NK-92 (cell line): ENCODE results near the gene SAMD8.
"Not testable (repeated sequence)": the region's sequence is repeated elsewhere in the genome, so short reads cannot be mapped to it uniquely, and the experiment has no call there.

Source experiments
- DNase-seq: peaks from one replicate; lab custom pipeline; 2025; ENCODE audit not compliant: unreplicated experiment; lab: John Stamatoyannopoulos, UW

Gene SAMD8

GRCh38 chr10:75191821-75192568 is 80.5 kb downstream of the SAMD8 start:
- DNase-seq: no peak

GRCh38 chr10:75194625-75195024 is 83.2 kb downstream of the SAMD8 start:
- not testable (repeated sequence) for DNase-seq

GRCh38 chr10:75195035-75195763 is 83.7 kb downstream of the SAMD8 start:
- no peak for DNase-seq

DNA sequence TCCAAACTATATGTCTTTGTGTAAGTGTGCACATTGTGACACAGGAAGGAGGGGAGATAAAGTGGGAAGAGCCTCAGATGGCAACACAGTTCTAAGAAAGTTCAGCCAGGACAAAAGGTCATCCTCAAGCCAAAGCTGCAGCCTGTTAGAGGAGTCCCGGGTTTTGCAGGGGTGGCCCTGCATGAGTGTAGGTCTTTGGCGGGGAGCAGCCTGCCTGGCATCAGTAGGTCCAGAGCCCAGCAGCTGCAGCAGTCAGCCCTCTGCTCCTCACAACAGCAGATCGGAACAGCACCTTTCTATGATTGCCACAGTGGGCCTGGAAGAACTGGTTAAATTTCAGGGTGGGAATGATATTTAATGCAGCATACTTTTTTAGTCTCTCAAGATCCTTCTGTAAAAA is 85.6 kb downstream of the SAMD8 start:
- DNase-seq: no peak

DNA sequence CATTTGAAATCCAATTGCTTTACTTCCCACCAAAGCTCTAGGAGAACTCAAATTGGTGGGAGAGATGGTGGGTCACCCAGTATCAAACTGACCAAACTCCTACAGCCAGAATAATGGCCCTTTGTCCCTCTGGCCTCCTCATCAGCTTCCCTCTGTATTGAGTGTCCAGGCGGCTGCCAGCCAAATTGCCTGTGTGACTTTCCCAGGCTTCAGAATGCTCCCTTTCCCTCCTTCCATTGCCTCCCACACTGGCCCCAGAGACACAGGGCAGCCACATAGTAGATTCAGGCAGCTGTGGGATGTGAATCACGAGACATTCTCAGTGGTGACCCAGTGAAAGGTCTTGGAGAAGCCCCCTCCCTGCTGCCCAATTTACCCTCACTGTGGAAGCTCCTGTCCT is 86.5 kb downstream of the SAMD8 start:
- DNase-seq: no peak

- DNase-seq: not testable (repeated sequence)
Observed at GRCh38 chr10:75199949-75200348, 88.5 kb downstream of the SAMD8 start.

DNA sequence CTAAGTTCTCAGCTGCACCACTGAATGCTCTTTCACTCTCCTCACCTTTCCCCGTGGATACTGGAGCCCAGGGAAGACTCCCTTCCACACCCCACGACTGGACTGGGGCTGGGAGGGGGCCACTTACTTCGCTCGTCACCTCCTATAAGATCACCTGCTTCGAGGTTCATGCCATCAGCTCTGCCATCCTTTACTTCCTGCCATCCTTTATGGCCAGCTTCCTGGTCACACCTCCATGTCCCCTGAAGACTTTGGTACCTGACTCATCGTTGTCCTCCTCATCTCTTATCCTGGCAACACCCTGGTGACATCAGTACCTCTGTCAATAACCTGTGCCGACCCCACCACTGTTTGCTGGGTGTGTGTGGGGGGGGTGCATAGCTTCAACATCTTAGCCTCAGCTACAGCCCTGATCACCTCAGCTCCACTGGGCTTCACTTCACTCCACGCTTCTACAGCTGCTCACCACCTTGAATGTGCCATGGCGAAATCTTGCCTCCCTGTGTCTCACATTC is 90.4 kb downstream of the SAMD8 start:
- no peak for DNase-seq

- no peak for DNase-seq
Observed at GRCh38 chr10:75202321-75203045, 91.0 kb downstream of the SAMD8 start.

DNA sequence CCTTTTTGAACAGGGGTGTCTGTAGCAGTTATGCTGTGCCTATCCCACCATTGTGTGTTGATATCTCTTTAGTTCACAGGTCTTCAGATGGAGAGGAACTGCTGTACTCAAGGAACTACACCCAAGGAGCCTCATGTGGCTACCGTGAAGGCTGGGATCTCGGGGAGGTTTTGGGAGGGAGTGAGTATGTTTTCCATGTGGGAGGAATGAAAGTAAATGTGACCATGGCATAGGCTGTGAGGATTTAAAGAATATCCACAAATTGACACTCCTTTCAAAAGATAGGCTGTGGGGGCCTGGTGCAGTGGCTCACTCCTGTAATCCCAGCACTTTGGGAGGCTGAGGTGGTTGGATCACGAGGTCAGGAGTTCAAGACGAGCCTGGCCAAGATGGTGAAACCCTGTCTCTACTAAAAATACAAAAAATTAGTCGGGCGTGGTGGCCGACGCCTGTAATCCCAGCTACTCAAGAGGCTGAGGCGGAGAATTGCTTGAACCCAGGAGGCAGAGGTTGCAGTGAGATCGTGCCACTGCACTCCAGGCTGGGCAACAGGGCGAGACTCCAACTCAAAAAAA is 91.7 kb downstream of the SAMD8 start:
- DNase-seq: not testable (repeated sequence)

- no peak for DNase-seq
Observed at GRCh38 chr10:75203724-75204123, 92.3 kb downstream of the SAMD8 start.

DNA sequence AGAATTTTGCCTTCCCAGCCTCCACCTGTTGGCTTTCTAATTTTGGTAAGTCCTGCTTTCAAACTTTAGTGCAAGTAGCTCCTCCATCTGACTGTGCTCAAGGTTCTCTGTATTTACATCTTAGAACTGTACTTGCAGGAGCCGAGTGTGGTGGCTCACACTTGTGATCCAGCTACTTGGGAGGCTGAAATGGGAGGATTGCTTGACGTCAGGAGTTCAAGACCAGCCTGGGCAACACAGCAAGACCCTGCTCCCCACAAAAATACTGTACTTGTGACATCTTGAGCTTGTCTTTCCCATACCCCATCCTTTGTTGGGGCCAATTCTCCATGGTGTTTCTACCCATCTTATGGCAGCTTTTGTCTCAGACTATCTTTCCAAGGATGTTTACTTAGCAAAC is 94.5 kb downstream of the SAMD8 start:
- DNase-seq: no peak

GRCh38 chr10:75206638-75207037 is 95.2 kb downstream of the SAMD8 start:
- not testable (repeated sequence) for DNase-seq

DNA sequence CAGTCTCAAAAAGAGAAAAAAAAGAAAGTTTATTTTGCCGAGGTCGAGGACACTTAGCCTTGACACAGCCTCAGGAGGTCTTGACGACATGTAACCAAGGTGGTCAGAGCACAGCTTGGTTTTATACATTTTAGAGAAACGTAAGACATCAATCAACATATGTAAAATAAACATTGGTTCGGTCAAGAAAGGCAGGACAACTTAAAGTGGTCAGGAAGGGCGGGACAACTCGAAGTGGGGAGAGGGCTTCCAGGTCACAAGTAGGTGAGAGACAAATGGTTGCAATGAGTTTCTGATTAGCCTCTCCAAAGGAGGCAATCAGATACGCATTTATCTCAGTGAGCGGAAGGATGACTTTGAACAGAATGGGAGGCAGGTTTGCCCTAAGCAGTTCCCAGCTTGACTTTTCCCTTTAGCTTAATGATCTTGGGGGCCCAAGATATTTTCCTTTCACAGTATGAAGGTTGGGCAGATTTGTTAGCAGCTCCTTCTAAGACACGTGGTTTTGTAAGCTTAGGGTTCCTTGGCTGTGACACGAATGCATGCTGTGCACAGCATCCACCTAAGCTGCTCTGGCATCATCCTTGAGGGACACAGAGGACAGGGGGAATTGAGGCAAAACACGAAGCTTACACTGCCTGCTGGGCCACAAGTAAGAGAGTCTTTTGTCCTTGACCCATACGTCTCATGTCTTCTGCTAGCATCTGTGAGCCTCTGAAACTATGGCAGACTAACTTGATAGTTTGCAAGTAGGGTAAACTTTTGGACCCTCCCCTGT is 95.8 kb downstream of the SAMD8 start:
- DNase-seq: no peak

DNA sequence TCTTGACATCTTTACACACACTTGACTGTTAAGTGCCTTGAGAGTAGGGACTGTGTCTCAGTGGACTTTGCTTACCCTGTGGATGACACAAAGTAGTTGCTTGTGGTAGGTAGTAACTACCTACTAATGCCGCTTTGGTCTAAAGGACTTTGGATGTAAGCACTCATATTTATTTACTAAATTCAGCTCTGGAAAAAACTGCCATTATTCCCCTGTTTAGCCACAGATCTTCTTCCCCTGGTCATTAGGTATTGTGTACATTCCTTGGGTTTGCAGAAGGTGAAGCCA is 96.3 kb downstream of the SAMD8 start:
- DNase-seq: no peak

DNA sequence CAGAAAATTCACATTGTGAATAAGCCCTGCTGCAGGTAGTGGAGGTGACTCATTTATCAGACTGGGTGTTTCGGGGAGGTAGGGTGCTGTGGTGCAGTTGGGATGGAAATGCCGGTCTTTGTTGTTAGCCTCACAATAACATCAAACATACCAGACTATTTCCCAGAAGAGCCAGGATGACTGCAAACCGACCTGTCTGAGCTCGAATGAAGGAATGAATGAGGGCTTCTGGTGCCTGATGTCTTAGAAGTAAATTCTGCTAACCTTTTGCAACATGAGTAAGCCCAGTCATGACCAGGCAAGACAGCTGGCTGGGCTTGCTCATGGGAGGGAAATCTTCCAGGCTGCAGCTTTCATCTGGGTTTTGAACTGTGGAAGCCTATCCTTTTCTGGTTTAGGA is 96.7 kb downstream of the SAMD8 start:
- no peak for DNase-seq

- DNase-seq: no peak
Observed at GRCh38 chr10:75209086-75209920, 97.8 kb downstream of the SAMD8 start.

DNA sequence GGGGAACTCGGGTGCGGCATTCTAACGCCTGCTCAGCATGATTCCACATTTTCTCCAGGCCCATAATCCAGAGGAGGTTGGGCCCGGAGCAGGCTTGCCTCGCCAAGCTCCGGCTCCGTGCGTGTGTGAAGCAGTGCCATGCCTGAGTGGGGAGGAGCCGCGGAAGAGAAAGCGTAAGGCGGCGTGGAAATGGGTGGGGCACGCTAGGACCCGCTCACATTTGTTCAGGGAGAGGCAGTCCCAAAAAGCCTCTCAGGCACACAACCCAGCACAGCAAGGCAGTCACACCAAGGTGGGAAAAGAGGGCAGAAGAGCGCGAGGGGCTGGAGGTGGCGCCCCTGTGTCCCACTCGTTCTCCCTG is 98.4 kb downstream of the SAMD8 start:
- no peak for DNase-seq

DNA sequence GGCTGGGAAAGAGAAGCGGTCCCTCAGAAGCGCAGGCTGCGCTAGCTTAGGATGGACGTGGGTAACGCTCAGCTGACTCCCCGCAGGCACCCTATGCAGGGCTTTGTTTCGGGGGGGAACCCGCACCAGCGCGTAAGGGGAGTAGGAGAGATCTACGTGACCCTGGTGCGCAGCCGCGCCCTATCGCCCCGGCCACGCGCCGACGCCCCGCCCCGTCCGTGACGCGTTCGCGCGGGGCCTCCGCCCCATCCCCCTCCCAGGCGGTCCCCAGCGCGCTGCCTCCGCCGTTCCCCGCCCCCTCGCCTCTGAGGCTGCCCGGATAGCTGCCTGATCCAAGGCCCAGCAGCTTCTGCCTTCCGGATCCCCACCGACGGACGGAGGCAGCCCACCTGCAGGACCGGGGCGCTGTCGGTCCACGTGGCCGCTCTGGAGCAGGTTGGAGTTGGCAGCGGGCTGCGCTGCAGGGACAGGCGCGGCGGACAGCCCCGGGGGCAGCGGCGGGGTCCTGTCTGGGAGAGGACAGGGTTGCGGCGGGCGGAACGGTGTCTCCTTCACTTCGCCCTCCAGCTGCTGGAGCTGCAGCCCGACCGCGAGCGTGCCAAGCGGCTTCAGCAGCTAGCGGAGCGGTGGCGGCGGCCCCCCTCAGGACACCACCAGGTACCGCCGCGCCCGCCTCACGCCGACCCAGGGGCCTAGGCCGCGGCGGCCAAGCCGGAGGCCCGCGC is 99.0 kb downstream of the SAMD8 start, which contains the start of gene VDAC2:
VDAC2 (plus strand) TSS at position 515 of the 725 bp plus-strand sequence. CDS start 363 bp downstream, outside the sequence.
- peak; percentile 77 for DNase-seq

DNA sequence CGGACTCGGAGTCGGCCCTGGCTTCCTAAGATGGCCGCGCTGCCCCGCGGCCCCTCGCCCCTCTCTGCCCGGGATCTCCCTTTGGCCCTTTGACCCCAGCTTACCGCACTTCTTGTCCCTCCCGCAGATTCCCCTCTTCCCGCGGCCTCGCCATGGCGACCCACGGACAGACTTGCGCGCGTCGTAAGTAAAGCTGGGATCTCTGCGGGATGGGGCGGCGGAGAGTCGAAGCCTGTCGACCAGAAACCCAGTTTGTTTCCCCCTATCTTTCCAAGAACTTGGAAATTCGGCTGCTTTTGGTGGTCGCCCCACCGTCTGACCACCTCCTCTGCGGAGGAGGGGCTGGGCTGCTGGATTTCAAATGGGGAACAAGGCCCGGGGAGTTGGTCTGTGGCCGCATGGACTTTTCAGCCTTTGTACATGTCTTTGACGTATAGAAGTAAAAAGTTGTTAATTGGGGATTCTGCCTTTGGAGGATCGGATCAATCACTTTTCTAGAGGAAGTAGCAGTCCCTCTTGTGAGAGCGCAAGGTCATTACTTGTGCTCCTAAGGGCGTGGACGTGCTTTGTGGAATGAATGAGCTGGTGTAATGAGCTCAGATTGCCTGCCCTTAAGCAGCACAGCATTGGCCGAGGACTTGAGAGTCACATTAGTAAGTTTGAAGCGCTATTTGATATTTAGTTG is 99.7 kb downstream of the SAMD8 start:
- DNase-seq: no peak
